ENCODE measurements around the gene LENG9.
"Not testable (repeated sequence)": the region's sequence is repeated elsewhere in the genome, so short reads cannot be mapped to it uniquely, and the experiment has no call there.

Gene LENG9

GRCh38 chr19:54463531-54464043 is at the start of gene LENG9:
Gene LENG9, minus strand, starts transcription at chr19:54463778. Its CDS starts 252 bp downstream, at chr19:54463526.
- DNase-seq (ENCODE audit: low read depth in 2 of 2): peak; percentile 76 to 93

GRCh38 chr19:54509200-54509940 is 45.8 kb upstream of the LENG9 start:
- not testable (repeated sequence) for DNase-seq (ENCODE audit: low read depth in 2 of 2)

- DNase-seq (ENCODE audit: low read depth in 2 of 2): not testable (repeated sequence)
Observed at GRCh38 chr19:54508487-54508886, 44.9 kb upstream of the LENG9 start.

- DNase-seq (ENCODE audit: low read depth in 2 of 2): no peak
Observed at GRCh38 chr19:54507824-54508223, 44.2 kb upstream of the LENG9 start.

GRCh38 chr19:54507038-54507717 is 43.6 kb upstream of the LENG9 start:
- not testable (repeated sequence) for DNase-seq (ENCODE audit: low read depth in 2 of 2)

- DNase-seq (ENCODE audit: low read depth in 2 of 2): no peak
Observed at GRCh38 chr19:54506079-54506478, 42.5 kb upstream of the LENG9 start.

- DNase-seq (ENCODE audit: low read depth in 2 of 2): not testable (repeated sequence)
Observed at GRCh38 chr19:54505542-54505941, 42.0 kb upstream of the LENG9 start.

- DNase-seq (ENCODE audit: low read depth in 2 of 2): no peak
Observed at GRCh38 chr19:54502518-54503048, 39.0 kb upstream of the LENG9 start, which contains the start of gene LAIR2. Gene LAIR2, plus strand, starts transcription at chr19:54502831. Its CDS starts 88 bp downstream, at chr19:54502919.

GRCh38 chr19:54498451-54498772 is 34.8 kb upstream of the LENG9 start:
- not testable (repeated sequence) for DNase-seq (ENCODE audit: low read depth in 2 of 2)

- DNase-seq (ENCODE audit: low read depth in 2 of 2): not testable (repeated sequence)
Observed at GRCh38 chr19:54497747-54498450, 34.3 kb upstream of the LENG9 start.

GRCh38 chr19:54495284-54495683 is 31.7 kb upstream of the LENG9 start:
- not testable (repeated sequence) for DNase-seq (ENCODE audit: low read depth in 2 of 2)

GRCh38 chr19:54493967-54494585 is 30.5 kb upstream of the LENG9 start:
- DNase-seq (ENCODE audit: low read depth in 2 of 2): no peak

GRCh38 chr19:54493056-54493455 is 29.5 kb upstream of the LENG9 start:
- not testable (repeated sequence) for DNase-seq (ENCODE audit: low read depth in 2 of 2)

GRCh38 chr19:54492568-54492967 is 29.0 kb upstream of the LENG9 start:
- DNase-seq (ENCODE audit: low read depth in 2 of 2): no peak

GRCh38 chr19:54489766-54490165 is 26.2 kb upstream of the LENG9 start:
- no peak for DNase-seq (ENCODE audit: low read depth in 2 of 2)

- DNase-seq (ENCODE audit: low read depth in 2 of 2): no peak
Observed at GRCh38 chr19:54489341-54489740, 25.8 kb upstream of the LENG9 start.

GRCh38 chr19:54485851-54486250 is 22.3 kb upstream of the LENG9 start:
- DNase-seq (ENCODE audit: low read depth in 2 of 2): no peak

GRCh38 chr19:54484451-54484850 is 20.9 kb upstream of the LENG9 start:
- DNase-seq (ENCODE audit: low read depth in 2 of 2): no peak

GRCh38 chr19:54482889-54483288 is 19.3 kb upstream of the LENG9 start:
- no peak for DNase-seq (ENCODE audit: low read depth in 2 of 2)

GRCh38 chr19:54481326-54481930 is 17.9 kb upstream of the LENG9 start:
- no peak for DNase-seq (ENCODE audit: low read depth in 2 of 2)

GRCh38 chr19:54480051-54480450 is 16.5 kb upstream of the LENG9 start:
- no peak for DNase-seq (ENCODE audit: low read depth in 2 of 2)

Data from stimulated activated CD8-positive, alpha-beta memory T cell treated with anti-CD3 and anti-CD28 coated beads, Interleukin-15, amount 100 ng/mL, for 4 hours (primary cell).